GM21619 (cell line): ENCODE data around the gene CAPS.

Experiments used
- ATAC-seq: cut with Tn5 transposase; IDR thresholded peaks from one replicate; pipeline ENCODE4 v1.9.1; 2021; ENCODE audit not compliant: unreplicated experiment

Gene CAPS

GRCh38 chr19:5933391-5934068 is 19.5 kb downstream of the CAPS start:
- ATAC-seq, result no peak

DNA sequence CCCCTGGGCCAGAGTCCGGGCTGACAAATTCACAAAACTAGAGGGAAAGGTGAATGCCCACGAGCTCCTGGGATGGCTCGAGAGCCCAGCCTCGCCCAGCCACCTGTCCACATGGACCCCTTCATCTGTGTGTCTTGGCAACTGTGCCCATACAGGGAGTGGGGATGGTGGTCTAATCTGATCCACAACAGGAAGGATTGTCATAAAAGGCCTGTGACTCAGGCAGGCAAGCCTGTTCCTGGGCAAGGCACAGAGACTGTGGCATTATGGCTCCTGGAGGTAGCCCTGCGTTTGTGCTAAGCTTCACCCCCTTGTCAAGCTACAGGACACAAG is 20.0 kb downstream of the CAPS start:
- ATAC-seq, result no peak

GRCh38 chr19:5934774-5935472 is 20.9 kb downstream of the CAPS start:
- no peak for ATAC-seq

DNA sequence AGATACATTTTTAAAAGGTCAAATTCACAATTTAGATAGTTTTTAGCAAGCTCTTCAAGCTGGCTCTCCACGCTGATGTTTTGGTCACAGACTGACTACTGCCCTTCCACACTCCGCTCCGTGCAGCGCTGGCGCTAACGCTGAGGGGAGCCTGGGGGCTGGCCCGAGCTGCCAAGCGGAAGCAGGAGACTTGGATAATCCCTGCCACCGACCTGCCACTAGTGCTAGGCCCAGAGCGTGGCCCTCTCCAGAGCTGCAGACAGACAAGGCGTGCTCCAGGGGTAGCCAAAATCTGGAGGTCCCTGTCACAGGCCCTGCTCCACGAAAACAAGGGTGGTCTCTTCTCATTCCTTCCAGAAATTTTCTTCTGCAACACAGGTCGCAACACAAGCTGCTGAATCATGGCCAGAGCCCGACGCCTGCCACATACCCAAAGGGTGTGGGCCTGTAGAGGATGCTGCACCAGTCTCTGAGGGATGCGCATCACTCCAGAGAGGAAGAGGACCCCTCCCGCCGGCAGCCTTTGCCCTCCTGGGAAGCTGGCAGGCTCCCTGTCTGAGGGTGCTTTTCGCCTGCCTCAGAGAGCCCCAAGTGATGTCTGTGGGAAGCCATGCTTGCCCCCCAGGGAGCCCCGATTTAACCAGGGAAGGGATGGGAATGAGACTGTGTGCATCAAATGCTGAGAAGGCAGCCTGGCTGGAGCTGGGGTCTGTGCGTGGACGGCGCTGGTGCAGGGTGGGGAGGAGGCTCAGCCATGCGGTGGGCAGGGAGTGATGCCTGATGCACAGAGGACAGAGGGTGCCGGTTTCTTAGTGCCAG is 21.6 kb downstream of the CAPS start:
- ATAC-seq, result no peak

DNA sequence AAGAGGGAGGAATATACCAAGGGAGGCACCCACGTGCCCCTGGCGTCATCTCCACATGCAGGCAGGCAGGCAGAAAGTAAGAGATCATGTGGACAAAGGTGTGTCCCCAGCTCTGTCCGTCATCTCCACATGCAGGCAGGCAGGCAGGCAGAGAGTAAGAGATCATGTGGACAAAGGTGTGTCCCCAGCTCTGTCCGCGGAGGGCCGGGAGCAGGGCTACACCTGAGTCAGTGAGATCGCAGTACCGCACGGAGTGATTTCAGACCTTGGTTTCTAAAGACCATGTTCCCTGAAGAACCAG is 22.2 kb downstream of the CAPS start:
- no peak for ATAC-seq

- no peak for ATAC-seq
These were observed 23.5 kb downstream of the CAPS start for GRCh38 chr19:5937550-5937949.

DNA sequence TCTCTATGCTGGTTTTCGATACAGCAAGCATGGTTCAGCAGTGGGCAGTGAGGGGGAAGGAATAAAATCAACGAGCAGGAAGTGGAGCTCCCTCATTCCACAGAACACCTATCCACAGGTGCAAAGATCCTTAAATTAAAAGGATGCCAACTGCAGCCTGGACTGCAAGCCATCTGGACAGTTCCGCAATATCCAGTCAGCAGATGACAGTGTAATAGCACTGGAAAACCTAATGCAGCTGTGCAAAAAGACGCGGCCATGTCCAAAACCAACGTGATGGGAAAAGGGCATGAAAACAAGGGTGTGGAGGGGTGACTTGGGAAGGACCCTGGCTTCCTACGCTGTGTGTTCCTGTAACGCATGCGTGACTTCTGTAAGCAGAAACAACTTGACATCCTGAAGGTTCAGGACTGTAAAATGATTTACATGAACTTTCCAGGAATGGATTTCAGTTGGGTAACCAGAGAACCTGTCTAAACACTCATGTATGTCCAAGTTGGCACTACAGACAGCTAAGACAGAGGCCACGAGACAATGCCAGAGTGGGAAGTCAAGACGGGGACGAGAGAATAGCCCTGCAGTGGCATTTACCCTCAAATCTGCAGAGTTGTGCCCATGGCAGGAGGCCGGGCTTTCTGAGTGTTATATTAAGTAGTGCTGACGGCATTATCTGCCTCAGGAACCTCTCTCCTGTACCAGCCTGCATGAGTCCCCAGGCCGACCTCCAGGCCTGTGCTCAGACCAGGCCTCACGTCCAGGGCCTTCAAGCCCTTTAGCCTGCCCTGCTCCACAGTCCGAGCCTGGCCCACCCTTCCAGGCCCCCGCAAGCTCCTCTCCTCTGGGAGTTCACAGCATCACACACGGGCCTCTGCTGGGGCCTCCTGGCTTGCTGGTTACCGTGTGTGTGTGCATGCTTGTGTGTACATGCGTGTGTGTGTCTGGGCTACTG is 26.5 kb downstream of the CAPS start:
- ATAC-seq, result no peak

GRCh38 chr19:5941673-5942072 is 27.6 kb downstream of the CAPS start:
- ATAC-seq, result no peak

DNA sequence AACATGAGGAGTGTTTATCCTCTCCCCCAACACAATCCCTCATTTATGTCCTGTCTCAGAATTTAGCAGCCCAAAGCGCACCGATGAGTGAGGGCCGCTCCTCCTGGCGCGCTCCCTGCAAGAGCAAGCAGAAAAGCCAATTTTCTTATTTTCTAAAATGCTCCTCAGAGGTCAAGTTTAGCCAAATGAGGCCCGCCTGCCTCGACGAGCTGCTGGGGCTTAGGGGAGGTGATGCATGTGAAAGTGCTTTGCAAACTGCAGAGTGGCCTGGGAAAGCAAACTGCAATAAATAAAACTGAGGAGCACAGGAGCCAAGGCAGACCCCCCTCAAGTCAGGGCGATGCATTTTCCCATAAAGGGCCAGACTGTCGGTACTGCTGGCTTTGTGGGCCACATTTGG is 29.0 kb downstream of the CAPS start:
- no peak for ATAC-seq

DNA sequence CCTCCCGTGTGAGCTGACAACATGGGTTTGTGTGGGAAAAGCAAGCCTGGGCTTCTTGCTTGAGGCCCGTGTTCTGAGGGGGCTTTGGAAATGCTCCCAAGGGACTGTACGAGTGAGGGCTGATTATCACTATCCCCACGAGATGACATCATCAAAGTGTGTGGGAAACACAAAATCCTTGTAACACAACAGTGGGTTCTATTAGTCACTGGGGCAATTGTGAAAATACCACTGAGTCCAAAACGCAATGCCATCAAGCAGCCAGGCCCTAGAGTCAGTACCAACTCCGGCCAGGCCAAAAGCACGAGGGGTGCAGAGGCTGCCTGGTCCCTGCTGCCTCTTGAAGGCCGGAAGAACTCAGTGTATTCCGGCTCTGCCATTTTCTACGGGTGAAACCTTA is 29.6 kb downstream of the CAPS start:
- ATAC-seq, result no peak

DNA sequence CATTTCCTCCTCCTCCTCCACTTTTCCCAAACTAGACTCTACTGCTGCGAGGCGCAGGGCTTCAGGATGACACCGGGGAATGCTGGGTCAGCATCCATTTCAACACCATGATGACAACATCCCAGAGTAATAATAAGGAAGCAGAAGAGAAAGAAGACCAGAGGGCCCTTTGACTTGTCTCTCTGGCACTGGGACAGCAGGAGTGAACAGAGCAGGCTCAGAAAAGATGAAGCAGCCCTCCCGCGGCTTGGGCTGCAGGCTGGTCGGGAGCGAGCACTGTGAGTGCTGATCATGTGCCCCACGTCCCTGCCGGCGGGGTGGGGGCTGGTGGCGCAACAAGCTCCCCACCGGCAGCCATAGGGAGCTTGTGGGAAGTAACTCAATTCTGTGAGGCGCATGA is 33.4 kb downstream of the CAPS start:
- ATAC-seq, result no peak

- ATAC-seq, result no peak
These were observed 34.9 kb downstream of the CAPS start for GRCh38 chr19:5948752-5949564.

- ATAC-seq, result no peak
These were observed 35.8 kb downstream of the CAPS start for GRCh38 chr19:5949792-5950305.

- no peak for ATAC-seq
These were observed 36.7 kb downstream of the CAPS start for GRCh38 chr19:5950741-5951140.

GRCh38 chr19:5951338-5951861 is 37.3 kb downstream of the CAPS start:
- ATAC-seq, result no peak

- ATAC-seq, result no peak
These were observed 38.4 kb downstream of the CAPS start for GRCh38 chr19:5952193-5953029.

DNA sequence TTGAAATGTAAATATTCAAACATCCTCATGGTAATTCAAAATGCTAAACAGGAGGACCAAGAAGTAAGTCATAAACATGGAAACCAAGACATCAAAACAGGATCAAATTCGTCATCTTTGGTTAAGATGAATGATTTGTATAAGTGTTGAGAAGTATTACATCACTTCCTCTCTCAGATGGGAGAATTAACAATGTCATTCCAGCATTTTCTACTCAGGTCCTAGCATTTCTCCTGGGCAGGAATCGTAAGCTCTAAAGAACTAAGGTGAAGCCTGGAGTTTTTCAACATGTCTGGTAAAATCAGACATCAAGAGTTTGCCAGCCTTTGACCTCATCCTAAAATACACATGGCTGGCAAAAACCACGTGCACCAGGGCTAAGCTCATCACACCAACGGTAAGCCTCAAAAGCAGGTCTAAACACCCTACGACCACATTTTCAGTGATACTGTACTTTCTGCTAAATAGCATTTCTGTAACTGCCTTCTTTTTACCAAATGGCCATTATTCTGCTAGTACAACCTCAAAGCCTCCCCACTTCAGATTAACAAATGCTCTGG is 39.1 kb downstream of the CAPS start:
- ATAC-seq, result no peak

- ATAC-seq, result no peak
These were observed 39.7 kb downstream of the CAPS start for GRCh38 chr19:5953680-5954213.
